GM23338 (cell line): ENCODE results near the gene LPGAT1.
"Not testable (repeated sequence)": the region's sequence is repeated elsewhere in the genome, so short reads cannot be mapped to it uniquely, and the experiment has no call there.

ENCODE experiments used
- CREB1 ChIP-seq: fragments of 250-450 bp; sonication (Bioruptor Pico); IDR thresholded peaks from 2 replicates; pipeline ENCODE4 v1.5.0; 2020; ENCODE audit warnings: low read depth, mild to moderate bottlenecking, moderate library complexity
- ETS1 ChIP-seq: IDR thresholded peaks from 2 replicates; pipeline ENCODE4 v1.6.1; 2016; ENCODE audit warnings: antibody characterized with exemption
- EZH2 ChIP-seq: fragments of 200-600 bp; sonication (generic); IDR thresholded peaks from one replicate; pipeline ENCODE4 v1.8.0; 2017; ENCODE audit warnings: antibody characterized with exemption, mild to moderate bottlenecking, low read depth; ENCODE audit not compliant: unreplicated experiment
- EZH2phosphoT487 ChIP-seq: fragments of 200-600 bp; sonication (generic); IDR thresholded peaks from one replicate; pipeline ENCODE4 v1.8.1; 2018; ENCODE audit warnings: antibody characterized with exemption; ENCODE audit not compliant: unreplicated experiment
- POLR2AphosphoS5 ChIP-seq: IDR thresholded peaks from 2 replicates; pipeline ENCODE4 v1.6.1; 2016; ENCODE audit warnings: antibody characterized with exemption, low read depth
- REST ChIP-seq: IDR thresholded peaks from one replicate; pipeline ENCODE4 v1.6.1; 2018; ENCODE audit warnings: antibody characterized with exemption; ENCODE audit not compliant: unreplicated experiment
- STAT1 ChIP-seq: IDR thresholded peaks from one replicate; pipeline ENCODE4 v1.6.1; 2016; ENCODE audit warnings: antibody characterized with exemption; ENCODE audit not compliant: unreplicated experiment
- TF ChIP-seq, protein P1 (sequence below), 2 experiments: fragments of 200-600 bp in 1 of 2; sonication (generic) in 1 of 2; conservative IDR thresholded peaks; 2 replicates each; pipeline versions ENCODE4 v1.5.1 to v1.6.1; 2016 to 2017; ENCODE audit warnings: antibody characterized with exemption in 2 of 2, low read depth in 2 of 2, mild to moderate bottlenecking in 2 of 2, moderate library complexity in 1 of 2

DNA sequence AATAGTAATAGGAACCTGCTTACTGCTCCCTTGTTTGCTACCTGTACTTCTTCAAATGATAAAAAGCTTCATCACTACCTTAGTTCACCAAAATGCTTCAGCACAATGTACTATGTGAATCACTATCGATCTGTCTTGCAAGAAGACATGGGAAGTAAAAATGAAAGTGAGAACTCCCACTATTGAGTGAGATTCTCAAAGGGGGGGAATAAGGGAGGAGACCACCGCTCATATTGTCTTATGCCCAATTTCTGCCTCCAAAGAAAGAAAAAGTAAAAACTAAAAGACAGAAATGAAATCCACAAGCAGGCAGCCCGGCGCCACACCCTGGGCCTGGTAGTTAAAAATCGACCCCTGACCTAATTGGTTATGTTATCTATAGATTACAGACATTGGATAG lies 136.7 kb downstream of the LPGAT1 start:
- not testable (repeated sequence) for TF ChIP-seq REST; POLR2AphosphoS5; CREB1 (CRISPR knock-in tag); ETS1; STAT1; EZH2phosphoT487; EZH2
- TF ChIP-seq, protein P1, sequence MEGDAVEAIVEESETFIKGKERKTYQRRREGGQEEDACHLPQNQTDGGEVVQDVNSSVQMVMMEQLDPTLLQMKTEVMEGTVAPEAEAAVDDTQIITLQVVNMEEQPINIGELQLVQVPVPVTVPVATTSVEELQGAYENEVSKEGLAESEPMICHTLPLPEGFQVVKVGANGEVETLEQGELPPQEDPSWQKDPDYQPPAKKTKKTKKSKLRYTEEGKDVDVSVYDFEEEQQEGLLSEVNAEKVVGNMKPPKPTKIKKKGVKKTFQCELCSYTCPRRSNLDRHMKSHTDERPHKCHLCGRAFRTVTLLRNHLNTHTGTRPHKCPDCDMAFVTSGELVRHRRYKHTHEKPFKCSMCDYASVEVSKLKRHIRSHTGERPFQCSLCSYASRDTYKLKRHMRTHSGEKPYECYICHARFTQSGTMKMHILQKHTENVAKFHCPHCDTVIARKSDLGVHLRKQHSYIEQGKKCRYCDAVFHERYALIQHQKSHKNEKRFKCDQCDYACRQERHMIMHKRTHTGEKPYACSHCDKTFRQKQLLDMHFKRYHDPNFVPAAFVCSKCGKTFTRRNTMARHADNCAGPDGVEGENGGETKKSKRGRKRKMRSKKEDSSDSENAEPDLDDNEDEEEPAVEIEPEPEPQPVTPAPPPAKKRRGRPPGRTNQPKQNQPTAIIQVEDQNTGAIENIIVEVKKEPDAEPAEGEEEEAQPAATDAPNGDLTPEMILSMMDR (conservative IDR thresholded peaks at IDR 0.05; ENCODE audit: low read depth in 2 of 2): not testable (repeated sequence)
